ENCODE measurements around the gene LRRC73.
"Not testable (repeated sequence)": the region's sequence is repeated elsewhere in the genome, so short reads cannot be mapped to it uniquely, and the experiment has no call there.

The LRRC73 gene

GRCh38 chr6:43509142-43509983 lies 783 bp downstream of the LRRC73 start:
- DNase-seq: no peak

GRCh38 chr6:43508481-43509141 lies 1.5 kb downstream of the LRRC73 start:
- DNase-seq: no peak

GRCh38 chr6:43506667-43507471 lies 3.3 kb downstream of the LRRC73 start:
- peak; percentile 63 for DNase-seq

GRCh38 chr6:43506171-43506570 lies 4.0 kb downstream of the LRRC73 start:
- no peak for DNase-seq

GRCh38 chr6:43505718-43506117 lies 4.4 kb downstream of the LRRC73 start:
- DNase-seq: no peak

GRCh38 chr6:43504756-43505593 lies 5.2 kb downstream of the LRRC73 start:
- no peak for DNase-seq

- no peak for DNase-seq
Observed at GRCh38 chr6:43503443-43503842, 6.7 kb downstream of the LRRC73 start.

- DNase-seq: no peak
Observed at GRCh38 chr6:43502666-43503065, 7.5 kb downstream of the LRRC73 start.

- no peak for DNase-seq
Observed at GRCh38 chr6:43500921-43501320, 9.2 kb downstream of the LRRC73 start.

- DNase-seq: no peak
Observed at GRCh38 chr6:43499028-43499815, 10.9 kb downstream of the LRRC73 start.

GRCh38 chr6:43498291-43498690 lies 11.9 kb downstream of the LRRC73 start:
- not testable (repeated sequence) for DNase-seq

GRCh38 chr6:43497689-43498088 lies 12.5 kb downstream of the LRRC73 start:
- DNase-seq: no peak

- no peak for DNase-seq
Observed at GRCh38 chr6:43497129-43497396, 13.1 kb downstream of the LRRC73 start.

GRCh38 chr6:43496370-43497128 lies 13.6 kb downstream of the LRRC73 start:
- DNase-seq: peak; percentile 17

- no peak for DNase-seq
Observed at GRCh38 chr6:43495409-43495941, 14.7 kb downstream of the LRRC73 start.

- DNase-seq: no peak
Observed at GRCh38 chr6:43494766-43495165, 15.4 kb downstream of the LRRC73 start.

GRCh38 chr6:43494321-43494720 lies 15.8 kb downstream of the LRRC73 start:
- DNase-seq: no peak

- DNase-seq: no peak
Observed at GRCh38 chr6:43493833-43494232, 16.3 kb downstream of the LRRC73 start.

- DNase-seq: no peak
Observed at GRCh38 chr6:43493230-43493629, 16.9 kb downstream of the LRRC73 start.

GRCh38 chr6:43492673-43493072 lies 17.5 kb downstream of the LRRC73 start:
- no peak for DNase-seq

All from DMS 273 treated with DMSO at 0.1 percent for 48 hours (cell line).